ENCODE measurements around the gene UTP14A.

DNA sequence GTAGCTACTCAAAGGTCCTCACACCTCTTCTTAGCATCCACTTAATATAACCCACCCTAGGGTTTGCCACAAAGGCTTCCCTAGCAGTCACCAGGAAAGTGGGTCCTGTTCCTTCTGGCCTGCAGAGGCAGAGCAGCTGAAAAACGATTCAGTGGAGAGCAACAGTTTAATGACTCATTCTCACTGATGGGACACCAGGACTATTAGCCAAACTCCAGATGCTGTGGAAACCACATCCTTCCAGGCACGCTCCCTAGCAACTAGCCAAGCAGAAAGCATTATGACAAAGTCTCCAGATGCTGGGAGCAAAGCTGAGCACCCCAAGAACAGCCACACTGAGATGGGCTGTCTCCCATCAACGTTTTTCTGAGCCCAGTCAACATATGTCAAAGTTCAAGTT lies 30.3 kb upstream of the UTP14A start:
- no peak for TF ChIP-seq POLR2A (IDR thresholded peaks at IDR 0.05)
- TF ChIP-seq, protein P1, sequence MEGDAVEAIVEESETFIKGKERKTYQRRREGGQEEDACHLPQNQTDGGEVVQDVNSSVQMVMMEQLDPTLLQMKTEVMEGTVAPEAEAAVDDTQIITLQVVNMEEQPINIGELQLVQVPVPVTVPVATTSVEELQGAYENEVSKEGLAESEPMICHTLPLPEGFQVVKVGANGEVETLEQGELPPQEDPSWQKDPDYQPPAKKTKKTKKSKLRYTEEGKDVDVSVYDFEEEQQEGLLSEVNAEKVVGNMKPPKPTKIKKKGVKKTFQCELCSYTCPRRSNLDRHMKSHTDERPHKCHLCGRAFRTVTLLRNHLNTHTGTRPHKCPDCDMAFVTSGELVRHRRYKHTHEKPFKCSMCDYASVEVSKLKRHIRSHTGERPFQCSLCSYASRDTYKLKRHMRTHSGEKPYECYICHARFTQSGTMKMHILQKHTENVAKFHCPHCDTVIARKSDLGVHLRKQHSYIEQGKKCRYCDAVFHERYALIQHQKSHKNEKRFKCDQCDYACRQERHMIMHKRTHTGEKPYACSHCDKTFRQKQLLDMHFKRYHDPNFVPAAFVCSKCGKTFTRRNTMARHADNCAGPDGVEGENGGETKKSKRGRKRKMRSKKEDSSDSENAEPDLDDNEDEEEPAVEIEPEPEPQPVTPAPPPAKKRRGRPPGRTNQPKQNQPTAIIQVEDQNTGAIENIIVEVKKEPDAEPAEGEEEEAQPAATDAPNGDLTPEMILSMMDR (IDR thresholded peaks at IDR 0.05): no peak
